Endothelial cell of umbilical vein (primary cell): Measurements from ENCODE around the gene CDK5RAP2.

Experiments
- EZH2 ChIP-seq: IDR thresholded peaks from 2 replicates; pipeline ENCODE4 v1.6.1; 2012; ENCODE audit warnings: borderline replicate concordance, low read depth, mild to moderate bottlenecking, moderate library complexity, low read length, inconsistent platforms; ENCODE audit not compliant: severe bottlenecking
- FOS ChIP-seq: IDR thresholded peaks from 2 replicates; pipeline ENCODE4 v1.6.1; 2011; ENCODE audit warnings: mild to moderate bottlenecking, low read length, moderate library complexity, borderline replicate concordance; ENCODE audit not compliant: insufficient read depth
- GATA2 ChIP-seq: IDR thresholded peaks from 2 replicates; pipeline ENCODE4 v1.7.0; 2011; ENCODE audit warnings: low read depth, mild to moderate bottlenecking, moderate library complexity, mixed read lengths, low read length; ENCODE audit not compliant: insufficient read length, insufficient read depth
- JUN ChIP-seq: IDR thresholded peaks from 2 replicates; pipeline ENCODE4 v1.6.1; 2011; ENCODE audit warnings: borderline replicate concordance, low read depth; ENCODE audit not compliant: insufficient read length, insufficient read depth
- POLR2A ChIP-seq: IDR thresholded peaks from 2 replicates; pipeline ENCODE4 v1.6.1; 2012; ENCODE audit warnings: low read depth, mild to moderate bottlenecking, control low read depth, low read length
- POLR2AphosphoS5 ChIP-seq: IDR thresholded peaks from 2 replicates; pipeline ENCODE4 v1.6.1; 2012; ENCODE audit warnings: low read depth, mild to moderate bottlenecking, control low read depth, low read length, moderate library complexity; ENCODE audit not compliant: insufficient read depth
- TF ChIP-seq, protein P1 (sequence below), 2 donors: IDR thresholded peaks; 1 replicate in 1 of 2; 2 replicates in 1 of 2; pipeline ENCODE4 v1.5.1; 2011; ENCODE audit warnings: low read length in 2 of 2, mild to moderate bottlenecking in 2 of 2, moderate library complexity in 2 of 2, control low read depth in 1 of 2, inconsistent platforms in 1 of 2, low read depth in 1 of 2; ENCODE audit not compliant: insufficient read depth in 1 of 2; ENCODE audit errors: extremely low read depth in 1 of 2

DNA sequence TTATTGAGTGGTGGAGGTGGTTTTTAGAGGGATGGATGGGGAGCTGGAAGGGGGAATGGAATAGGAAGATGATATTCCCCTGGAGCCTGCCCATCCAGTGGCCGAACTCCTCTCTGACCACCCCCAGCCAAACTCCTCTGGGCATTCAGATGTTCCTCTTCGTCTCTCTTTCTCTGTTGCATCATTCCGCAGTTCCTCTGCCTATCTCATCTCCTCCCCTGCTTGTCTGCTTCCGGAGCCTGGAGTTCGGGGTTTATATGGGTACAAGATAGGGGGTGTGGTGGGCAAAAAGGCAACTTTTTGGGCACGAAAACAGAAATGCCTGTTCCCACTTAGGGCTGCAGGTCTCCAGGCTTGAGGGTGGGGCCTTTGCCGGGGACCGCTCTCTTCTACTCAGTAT lies 12.2 kb upstream of the CDK5RAP2 start:
- TF ChIP-seq POLR2A (no peak), POLR2AphosphoS5 (no peak), FOS (no peak), JUN (no peak), GATA2 (no peak), EZH2 (no peak)
- TF ChIP-seq, protein P1, sequence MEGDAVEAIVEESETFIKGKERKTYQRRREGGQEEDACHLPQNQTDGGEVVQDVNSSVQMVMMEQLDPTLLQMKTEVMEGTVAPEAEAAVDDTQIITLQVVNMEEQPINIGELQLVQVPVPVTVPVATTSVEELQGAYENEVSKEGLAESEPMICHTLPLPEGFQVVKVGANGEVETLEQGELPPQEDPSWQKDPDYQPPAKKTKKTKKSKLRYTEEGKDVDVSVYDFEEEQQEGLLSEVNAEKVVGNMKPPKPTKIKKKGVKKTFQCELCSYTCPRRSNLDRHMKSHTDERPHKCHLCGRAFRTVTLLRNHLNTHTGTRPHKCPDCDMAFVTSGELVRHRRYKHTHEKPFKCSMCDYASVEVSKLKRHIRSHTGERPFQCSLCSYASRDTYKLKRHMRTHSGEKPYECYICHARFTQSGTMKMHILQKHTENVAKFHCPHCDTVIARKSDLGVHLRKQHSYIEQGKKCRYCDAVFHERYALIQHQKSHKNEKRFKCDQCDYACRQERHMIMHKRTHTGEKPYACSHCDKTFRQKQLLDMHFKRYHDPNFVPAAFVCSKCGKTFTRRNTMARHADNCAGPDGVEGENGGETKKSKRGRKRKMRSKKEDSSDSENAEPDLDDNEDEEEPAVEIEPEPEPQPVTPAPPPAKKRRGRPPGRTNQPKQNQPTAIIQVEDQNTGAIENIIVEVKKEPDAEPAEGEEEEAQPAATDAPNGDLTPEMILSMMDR (IDR thresholded peaks at IDR 0.05; ENCODE audit: extremely low read depth in 1 of 2, insufficient read depth in 1 of 2, low read depth in 1 of 2, low read length in 2 of 2): no peak
